B cell (primary cell): Measurements from ENCODE around the gene CASTOR1. TPM values are rescaled to one million over a fixed set of nuclear protein-coding genes. Genes with fewer than 3 reads are reported as not detected.

Source experiments
- ATAC-seq: fragments of 200-7000 bp; cut with Tn5 transposase; one replicate; pipeline ENCODE4 v1.10.0; 2021; ENCODE audit warnings: low read depth, mild to moderate bottlenecking, moderate number of reproducible peaks, moderate library complexity
- CTCF ChIA-PET: fragments of 350-600 bp; sonication (Branson Sonifier 250); formaldehyde crosslinking; loops from one replicate; lab custom pipeline; 2021; ENCODE audit warnings: antibody characterized with exemption, inconsistent platforms; lab: Charles Lee
- POLR2A ChIA-PET: fragments of 350-600 bp; sonication (Branson Sonifier 250); formaldehyde crosslinking; loops from one replicate; lab custom pipeline; 2021; ENCODE audit warnings: antibody characterized with exemption; lab: Charles Lee
- DNase-seq: peaks from one replicate; pipeline ENCODE4 v3.0.0; 2013
- H2AFZ ChIP-seq: 2 replicates; pipeline ENCODE4 v1.6.1; 2012; ENCODE audit warnings: mild to moderate bottlenecking, low read depth, low read length; ENCODE audit not compliant: insufficient read depth, poor library complexity, severe bottlenecking
- H3K27ac ChIP-seq, 2 donors: 1 replicate in 1 of 2; 2 replicates in 1 of 2; pipeline ENCODE4 v1.5.1; 2012 to 2013; ENCODE audit warnings: low read length in 2 of 2, mild to moderate bottlenecking in 2 of 2, moderate library complexity in 1 of 2
- H3K27me3 ChIP-seq, 4 experiments: fragments of 200-600 bp in 1 of 4; sonication (generic) in 1 of 4; replicated peaks in 1 of 4; 1 replicate in 2 of 4; 2 replicates in 2 of 4; pipeline versions ENCODE4 v1.6.1 to v1.7.0; 2013 to 2016; ENCODE audit warnings: low read length in 3 of 4, mild to moderate bottlenecking in 2 of 4, mixed read lengths in 1 of 4, moderate library complexity in 1 of 4; ENCODE audit not compliant: insufficient read depth in 4 of 4, control insufficient read depth in 3 of 4; ENCODE audit errors: control extremely low read depth in 1 of 4
- H3K36me3 ChIP-seq, 2 experiments: replicated peaks in 1 of 2; 1 replicate in 1 of 2; 2 replicates in 1 of 2; pipeline versions ENCODE4 v1.6.1 to v1.7.1; 2013; ENCODE audit warnings: low read length in 1 of 2; ENCODE audit not compliant: insufficient read depth in 2 of 2, control insufficient read depth in 1 of 2; ENCODE audit errors: control extremely low read depth in 1 of 2, extremely low read depth in 1 of 2
- H3K4me1 ChIP-seq, 2 donors: fragments of 200-600 bp in 1 of 2; sonication (generic) in 1 of 2; 1 replicate in 1 of 2; 2 replicates in 1 of 2; pipeline versions ENCODE4 v1.5.1 to v1.6.1; 2013 to 2017; ENCODE audit warnings: low read length in 2 of 2; ENCODE audit not compliant: control insufficient read depth in 2 of 2, insufficient read depth in 2 of 2
- H3K4me2 ChIP-seq: replicated peaks from 2 replicates; pipeline ENCODE3; 2012; ENCODE audit warnings: mild to moderate bottlenecking, low read depth, low read length; ENCODE audit not compliant: poor library complexity, severe bottlenecking
- H3K4me3 ChIP-seq, 5 experiments: fragments of 200-600 bp in 1 of 5; sonication (generic) in 1 of 5; 1 replicate in 3 of 5; 2 replicates in 2 of 5; pipeline versions ENCODE4 v1.5.1 to v1.7.0; 2011 to 2016; ENCODE audit warnings: low read length in 4 of 5, mild to moderate bottlenecking in 4 of 5, low read depth in 2 of 5, control low read depth in 1 of 5, moderate library complexity in 1 of 5; ENCODE audit not compliant: insufficient read depth in 1 of 5; ENCODE audit errors: control extremely low read depth in 1 of 5, extremely low read depth in 1 of 5
- H3K79me2 ChIP-seq: fragments of 200-600 bp; sonication (generic); one replicate; pipeline ENCODE4 v1.6.0; 2016; ENCODE audit warnings: low read length; ENCODE audit not compliant: control insufficient read depth, insufficient read depth
- H3K9ac ChIP-seq: fragments of 200-600 bp; sonication (generic); 2 replicates; pipeline ENCODE4 v1.6.1; 2017; ENCODE audit warnings: mild to moderate bottlenecking, low read length, moderate library complexity
- H3K9me3 ChIP-seq, 3 donors: one replicate each; pipeline versions ENCODE4 v1.6.1 to v1.7.1; 2013; ENCODE audit warnings: low read length in 2 of 3; ENCODE audit not compliant: control insufficient read depth in 2 of 3, insufficient read depth in 1 of 3; ENCODE audit errors: control extremely low read depth in 1 of 3
- H4K20me1 ChIP-seq: 2 replicates; pipeline ENCODE4 v1.6.0; 2012; ENCODE audit warnings: mild to moderate bottlenecking, low read length; ENCODE audit not compliant: insufficient read depth, control insufficient read depth, poor library complexity, severe bottlenecking
- H3K27ac Mint-ChIP-seq: one replicate; pipeline ENCODE4 v1.8.0; 2021; ENCODE audit warnings: mixed read lengths
- H3K27me3 Mint-ChIP-seq: one replicate; pipeline ENCODE4 v1.8.0; 2021; ENCODE audit warnings: mixed read lengths
- H3K4me1 Mint-ChIP-seq: one replicate; pipeline ENCODE4 v1.8.0; 2021; ENCODE audit warnings: mixed read lengths
- H3K4me3 Mint-ChIP-seq: one replicate; pipeline ENCODE4 v1.8.0; 2021; ENCODE audit warnings: mixed read lengths
- H3K9me3 Mint-ChIP-seq: one replicate; pipeline ENCODE4 v1.8.0; 2022; ENCODE audit warnings: mixed read lengths; ENCODE audit not compliant: insufficient read depth
- CTCF ChIP-seq: fragments of 200-600 bp; IDR thresholded peaks from one replicate; pipeline ENCODE4 v1.8.0; 2022; ENCODE audit warnings: antibody characterized with exemption, mild to moderate bottlenecking
- EZH2 ChIP-seq: IDR thresholded peaks from 2 replicates; pipeline ENCODE4 v1.6.1; 2012; ENCODE audit warnings: borderline replicate concordance, low read depth, mild to moderate bottlenecking, moderate library complexity, low read length; ENCODE audit not compliant: insufficient read depth, poor library complexity, severe bottlenecking
- WGBS: methylation state at CpG from one replicate; pipeline ENCODE4 v1.1.5; 2013; ENCODE audit warnings: missing lambda C conversion rate; ENCODE audit not compliant: insufficient coverage; 5-methylcytosine and 5-hydroxymethylcytosine counted together
- intact Hi-C: fragments of 100-400 bp; cut with micrococcal nuclease; formaldehyde crosslinking; loops from one replicate; pipeline ENCODE4 v1.10.0; 2022
- polyA plus RNA-seq: library from polyadenylated mRNA; depleted of rRNA; stranded (reverse); fragments of >200 nt; gene quantifications from 2 replicates; pipeline ENCODE4 v1.2.3, GENCODE V29; 2012
- total RNA-seq, 2 donors: library from RNA; stranded (reverse); fragments of 120-200 nt in 1 of 2; gene quantifications; 1 replicate in 1 of 2; 2 replicates in 1 of 2; pipeline versions ENCODE4 v1.2.3 to v1.2.4, GENCODE V29; 2013 to 2022

Gene CASTOR1
- total and polyA plus RNA-seq, 2 donors (not counting 1 experiment from before 2014, with no cell fraction given), result 16.3 to 18.4 TPM

DNA sequence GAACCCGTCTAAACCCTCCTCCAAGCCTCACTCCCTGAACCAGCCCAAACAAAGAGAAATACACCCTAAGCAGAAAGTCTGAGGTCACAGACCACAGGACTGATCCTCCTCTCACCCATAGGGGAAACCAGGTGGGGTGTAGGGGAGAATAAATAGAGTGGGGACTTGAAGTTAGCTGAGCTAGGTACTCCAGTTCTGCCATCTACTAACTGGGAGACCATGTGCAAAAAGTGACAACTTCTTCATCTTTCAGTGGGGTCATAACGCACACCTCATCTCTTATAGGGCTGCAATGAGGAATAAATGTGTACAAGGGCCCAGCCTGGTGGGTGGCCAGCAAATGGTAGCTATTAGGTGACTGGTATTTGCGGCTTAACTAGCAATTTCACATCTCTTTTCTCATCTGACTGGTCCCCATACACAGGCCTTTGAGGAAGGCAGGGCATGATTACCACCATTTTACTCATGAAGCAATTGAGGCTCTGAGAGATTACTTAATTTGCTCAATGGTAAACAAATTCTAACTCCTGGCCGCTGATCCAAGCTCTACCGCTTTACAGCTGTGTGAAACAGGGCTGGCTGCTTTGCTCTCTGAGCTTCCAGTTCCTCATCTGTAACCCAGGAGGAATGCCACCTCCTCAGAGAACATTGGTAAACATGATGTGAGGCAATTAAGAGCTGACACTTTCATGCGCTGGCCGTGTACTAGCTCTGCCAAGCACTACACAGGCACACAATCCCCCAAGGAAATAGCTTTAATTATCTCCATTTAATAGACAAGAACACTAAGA is 20.8 kb upstream of the CASTOR1 start:
- ChIA-PET POLR2A (interaction anchor here (1.2 to 2.9 kb wide), 4 partner anchors 17 to 47 kb away, joined by 4 to 22 read pairs (median 7); partner anchors contain the start of genes CASTOR1, CCDC157, SF3A1 and TBC1D10A), CTCF (interaction anchor here (0.8 to 19.2 kb wide), 7 partner anchors 9 to 77 kb away, joined by 3 to 229 read pairs (median 5); partner anchors contain the start of genes CASTOR1, RNF215 and TBC1D10A)
- peaks cover 71% of the 10 kb centered on the region for H3K79me2 ChIP-seq
- DNase-seq (peak; percentile 45), ATAC-seq (peak; percentile 15)
- H3K9ac ChIP-seq, result peak overlapping the region; percentile 18
- H3K27ac ChIP-seq, result peak overlapping the region; percentile 69 to 86
- H2AFZ ChIP-seq, result peak overlapping the region; percentile 23
- Mint-ChIP-seq H3K4me3 (peak overlapping the region; percentile 58), H3K27me3 (no peaks in the 10 kb centered on the region), H3K4me1 (peaks cover 97% of the 10 kb centered on the region), H3K9me3 (no peaks in the 10 kb centered on the region), H3K27ac (peak overlapping the region; percentile 94)
- TF ChIP-seq EZH2 (no peak), CTCF (no peak)
- H3K4me3 ChIP-seq, result peak overlapping the region in 1 of 5 experiments; percentile 17
- H4K20me1 ChIP-seq, result no peaks in the 10 kb centered on the region
- 13% methylated on average over 4 of the region's 7 CpGs for WGBS
- H3K27me3 ChIP-seq, result no peaks in the 10 kb centered on the region
- peaks cover 0 to 1% of the 10 kb centered on the region in 2 experiments for H3K36me3 ChIP-seq
- peaks cover 96 to 99% of the 10 kb centered on the region in 2 donors for H3K4me1 ChIP-seq
- H3K4me2 ChIP-seq, result peak overlapping the region; percentile 60
- intact Hi-C loops, result no loop called here
- H3K9me3 ChIP-seq, result no peaks in the 10 kb centered on the region
